Suprapubic skin (tissue), 4 donors: ENCODE results near the gene CYB5B. TPM values are rescaled to one million over a fixed set of nuclear protein-coding genes. Genes with fewer than 3 reads are reported as not detected.

ENCODE experiments used
- DNase-seq, 2 donors: peaks; one replicate each; pipeline ENCODE4 v3.0.0-alpha.2; 2019; ENCODE audit warnings: low spot score in 2 of 2
- H3K27ac ChIP-seq: fragments of 200-600 bp; sonication (generic); one replicate; pipeline ENCODE4 v1.5.1; 2019
- H3K27me3 ChIP-seq: fragments of 200-600 bp; sonication (generic); one replicate; pipeline ENCODE4 v1.5.1; 2019
- H3K36me3 ChIP-seq: fragments of 200-600 bp; sonication (generic); one replicate; pipeline ENCODE4 v1.5.1; 2019
- H3K4me1 ChIP-seq: fragments of 200-600 bp; sonication (generic); one replicate; pipeline ENCODE4 v1.5.1; 2019
- H3K4me3 ChIP-seq: fragments of 200-600 bp; sonication (generic); one replicate; pipeline ENCODE4 v1.5.1; 2019; ENCODE audit warnings: mild to moderate bottlenecking
- H3K9me3 ChIP-seq: fragments of 200-600 bp; sonication (generic); one replicate; pipeline ENCODE4 v1.5.1; 2019
- EP300 ChIP-seq: sonication (generic); formaldehyde crosslinking; IDR thresholded peaks from one replicate; pipeline ENCODE4 v1.6.1; 2017; ENCODE audit warnings: antibody characterized with exemption
- POLR2A ChIP-seq, 2 donors: fragments of 450-650 bp; IDR thresholded peaks; one replicate each; pipeline ENCODE4 v1.6.1; 2017; ENCODE audit warnings: antibody characterized with exemption in 2 of 2, mild to moderate bottlenecking in 2 of 2, moderate library complexity in 2 of 2
- POLR2AphosphoS5 ChIP-seq, 3 donors: sonication (generic); formaldehyde crosslinking; IDR thresholded peaks; one replicate each; pipeline ENCODE4 v1.6.1; 2017; ENCODE audit warnings: antibody characterized with exemption in 3 of 3
- WGBS: methylation state at CpG from one replicate; pipeline ENCODE4 v1.1.5; 2018; 5-methylcytosine and 5-hydroxymethylcytosine counted together
- total RNA-seq, 4 donors: library from RNA; depleted of rRNA; stranded (reverse); fragments of >200 nt; gene quantifications; one replicate each; pipeline ENCODE4 v1.1.0, GENCODE V29; 2016
- TF ChIP-seq, protein P1 (sequence below), 2 donors: fragments of 200-600 bp in 1 of 2; fragments of 450-650 bp in 1 of 2; sonication (generic) in 1 of 2; IDR thresholded peaks; one replicate each; pipeline ENCODE4 v1.5.1; 2016 to 2019; ENCODE audit warnings: antibody characterized with exemption in 2 of 2, mild to moderate bottlenecking in 1 of 2, moderate library complexity in 1 of 2

Gene CYB5B
- total RNA-seq, 4 donors from 2014 or later, result 33.2 to 69.1 (median 50.1) TPM

GRCh38 chr16:69494991-69495392 lies 70.6 kb downstream of the CYB5B start:
- H3K27me3 ChIP-seq, result no peaks in the 10 kb centered on the region
- TF ChIP-seq POLR2AphosphoS5 (IDR thresholded peaks at IDR 0.05) (no peak), EP300 (no peak), POLR2A (IDR thresholded peaks at IDR 0.05) (no peak)
- TF ChIP-seq, protein P1, sequence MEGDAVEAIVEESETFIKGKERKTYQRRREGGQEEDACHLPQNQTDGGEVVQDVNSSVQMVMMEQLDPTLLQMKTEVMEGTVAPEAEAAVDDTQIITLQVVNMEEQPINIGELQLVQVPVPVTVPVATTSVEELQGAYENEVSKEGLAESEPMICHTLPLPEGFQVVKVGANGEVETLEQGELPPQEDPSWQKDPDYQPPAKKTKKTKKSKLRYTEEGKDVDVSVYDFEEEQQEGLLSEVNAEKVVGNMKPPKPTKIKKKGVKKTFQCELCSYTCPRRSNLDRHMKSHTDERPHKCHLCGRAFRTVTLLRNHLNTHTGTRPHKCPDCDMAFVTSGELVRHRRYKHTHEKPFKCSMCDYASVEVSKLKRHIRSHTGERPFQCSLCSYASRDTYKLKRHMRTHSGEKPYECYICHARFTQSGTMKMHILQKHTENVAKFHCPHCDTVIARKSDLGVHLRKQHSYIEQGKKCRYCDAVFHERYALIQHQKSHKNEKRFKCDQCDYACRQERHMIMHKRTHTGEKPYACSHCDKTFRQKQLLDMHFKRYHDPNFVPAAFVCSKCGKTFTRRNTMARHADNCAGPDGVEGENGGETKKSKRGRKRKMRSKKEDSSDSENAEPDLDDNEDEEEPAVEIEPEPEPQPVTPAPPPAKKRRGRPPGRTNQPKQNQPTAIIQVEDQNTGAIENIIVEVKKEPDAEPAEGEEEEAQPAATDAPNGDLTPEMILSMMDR (IDR thresholded peaks at IDR 0.05), result no peak
- no peaks in the 10 kb centered on the region for H3K4me1 ChIP-seq
- H3K9me3 ChIP-seq, result no peaks in the 10 kb centered on the region
- H3K36me3 ChIP-seq, result no peaks in the 10 kb centered on the region
- H3K27ac ChIP-seq, result no peak overlapping the region
- 84% methylated on average over 4 of the region's 4 CpGs for WGBS
- H3K4me3 ChIP-seq, result no peak overlapping the region
- DNase-seq, result no peak

DNA sequence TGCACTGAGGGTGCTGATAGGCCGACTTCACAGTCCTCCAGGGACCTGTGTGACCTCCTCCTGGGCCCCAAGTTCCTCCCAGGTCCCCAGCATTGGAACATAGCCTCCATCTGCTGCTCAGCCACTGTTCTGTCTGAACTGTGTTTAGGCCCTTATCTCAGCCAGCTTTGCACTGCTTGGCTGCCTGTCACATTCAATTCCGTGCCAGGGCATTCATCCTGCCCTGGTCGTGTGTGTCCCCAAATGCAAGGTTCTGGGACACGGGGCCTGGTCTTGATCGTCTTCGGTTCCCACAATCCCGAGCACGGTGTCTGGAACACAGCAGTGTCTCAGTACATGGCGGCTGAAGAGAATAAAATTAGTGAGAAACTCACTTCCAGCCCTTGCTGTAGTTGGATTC lies 71.4 kb downstream of the CYB5B start:
- no peak overlapping the region for H3K27ac ChIP-seq
- H3K9me3 ChIP-seq, result no peaks in the 10 kb centered on the region
- no peak for DNase-seq
- TF ChIP-seq POLR2AphosphoS5 (IDR thresholded peaks at IDR 0.05), result no peak
- no peak for TF ChIP-seq POLR2A (IDR thresholded peaks at IDR 0.05)
- TF ChIP-seq EP300, result no peak
- TF ChIP-seq, protein P1 (IDR thresholded peaks at IDR 0.05), result no peak
- no peaks in the 10 kb centered on the region for H3K4me1 ChIP-seq
- no peak overlapping the region for H3K4me3 ChIP-seq
- no peaks in the 10 kb centered on the region for H3K27me3 ChIP-seq
- H3K36me3 ChIP-seq, result no peaks in the 10 kb centered on the region
- 73% methylated on average over 9 of the region's 9 CpGs for WGBS

GRCh38 chr16:69496376-69496775 lies 72.0 kb downstream of the CYB5B start:
- no peaks in the 10 kb centered on the region for H3K36me3 ChIP-seq
- H3K27ac ChIP-seq, result no peak overlapping the region
- no peaks in the 10 kb centered on the region for H3K9me3 ChIP-seq
- WGBS, result 78% methylated on average over 4 of the region's 4 CpGs
- TF ChIP-seq POLR2AphosphoS5 (IDR thresholded peaks at IDR 0.05) (no peak), POLR2A (IDR thresholded peaks at IDR 0.05) (no peak), EP300 (no peak)
- TF ChIP-seq, protein P1 (IDR thresholded peaks at IDR 0.05), result no peak
- no peak overlapping the region for H3K4me3 ChIP-seq
- H3K4me1 ChIP-seq, result no peaks in the 10 kb centered on the region
- no peaks in the 10 kb centered on the region for H3K27me3 ChIP-seq
- no peak for DNase-seq

DNA sequence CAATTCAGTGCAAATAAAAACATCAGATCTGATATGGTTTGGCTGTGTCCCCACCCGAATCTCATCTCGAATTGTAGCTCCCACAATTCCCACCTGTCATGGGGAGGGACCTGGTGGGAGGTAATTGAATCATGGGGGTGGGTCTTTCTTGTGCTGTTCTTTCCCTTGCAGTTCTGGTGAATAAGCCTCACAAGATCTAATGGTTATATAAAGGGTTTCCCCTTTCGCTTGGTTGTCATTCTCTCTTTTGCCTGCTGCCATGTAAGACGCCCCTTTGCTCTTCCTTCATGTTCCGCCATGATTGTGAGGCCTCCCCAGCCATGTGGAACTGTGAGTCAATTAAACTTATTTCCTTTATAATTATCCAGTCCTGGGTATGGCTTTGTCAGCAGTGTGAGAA lies 72.5 kb downstream of the CYB5B start:
- TF ChIP-seq POLR2AphosphoS5 (IDR thresholded peaks at IDR 0.05) (no peak), POLR2A (IDR thresholded peaks at IDR 0.05) (no peak), EP300 (no peak)
- TF ChIP-seq, protein P1 (IDR thresholded peaks at IDR 0.05), result no peak

GRCh38 chr16:69497876-69498596 lies 73.6 kb downstream of the CYB5B start:
- DNase-seq, result no peak
- 80% methylated on average over 16 of the region's 16 CpGs for WGBS
- H3K4me3 ChIP-seq, result no peak overlapping the region
- H3K4me1 ChIP-seq, result no peaks in the 10 kb centered on the region
- no peaks in the 10 kb centered on the region for H3K9me3 ChIP-seq
- no peaks in the 10 kb centered on the region for H3K36me3 ChIP-seq
- H3K27me3 ChIP-seq, result no peaks in the 10 kb centered on the region
- H3K27ac ChIP-seq, result no peak overlapping the region
- TF ChIP-seq, protein P1 (IDR thresholded peaks at IDR 0.05), result no peak

More for the DNA sequence above, 72.5 kb downstream of the CYB5B start:
- Histone ChIP-seq H3K9me3 (no peaks in the 10 kb centered on the region), H3K27ac (no peak overlapping the region), H3K36me3 (no peaks in the 10 kb centered on the region), H3K4me3 (no peak overlapping the region), H3K4me1 (no peaks in the 10 kb centered on the region), H3K27me3 (no peaks in the 10 kb centered on the region)
- no peak for DNase-seq
- WGBS, result 83% methylated on average over 5 of the region's 5 CpGs
